ENCODE results near the gene SYNE2.
"Not testable (repeated sequence)": the region's sequence is repeated elsewhere in the genome, so short reads cannot be mapped to it uniquely, and the experiment has no call there.

Gene SYNE2

DNA sequence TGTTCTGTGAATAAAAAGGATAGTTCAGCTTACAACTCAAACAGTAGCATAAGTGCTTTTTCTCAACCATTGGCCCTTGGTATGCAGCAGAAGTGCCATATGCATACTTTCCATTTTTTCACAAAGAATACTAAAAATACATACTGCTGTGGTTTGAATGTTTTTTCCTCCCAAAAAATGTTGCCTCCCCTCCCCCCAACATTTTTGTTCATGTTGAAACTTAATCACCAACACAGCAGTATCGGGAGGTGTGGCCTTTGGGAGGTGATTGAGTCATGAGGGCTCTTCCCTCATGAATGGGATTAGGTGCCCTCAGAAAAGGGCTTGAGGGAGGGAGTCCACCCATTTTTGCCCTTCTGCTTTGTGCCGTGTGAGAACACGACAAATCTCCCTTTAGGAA is 242.8 kb downstream of the SYNE2 start:
- DNase-seq = no peak
- intact Hi-C loops (cut with DNase I) = no loop called here

DNA sequence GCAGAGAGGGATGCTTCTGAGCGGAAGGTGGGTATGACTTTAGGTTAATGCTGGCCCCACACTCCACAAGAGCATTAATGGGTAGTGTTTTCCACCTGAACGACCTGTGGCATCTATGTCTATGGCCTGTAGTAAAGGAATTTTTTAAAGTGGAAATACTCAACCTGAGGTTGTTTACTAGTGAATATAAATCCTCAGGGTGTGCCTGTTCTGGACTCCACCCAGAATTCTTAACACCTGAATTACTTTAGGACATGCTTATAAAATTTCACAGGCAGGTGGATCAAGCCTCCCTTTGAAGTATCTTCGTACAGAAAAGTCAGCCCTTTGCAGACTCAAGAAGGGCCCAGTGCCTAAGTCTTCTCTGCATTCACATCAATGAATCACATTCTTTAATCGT is 245.3 kb downstream of the SYNE2 start:
- intact Hi-C loops (cut with DNase I) = no loop called here
- no peak for DNase-seq

DNA sequence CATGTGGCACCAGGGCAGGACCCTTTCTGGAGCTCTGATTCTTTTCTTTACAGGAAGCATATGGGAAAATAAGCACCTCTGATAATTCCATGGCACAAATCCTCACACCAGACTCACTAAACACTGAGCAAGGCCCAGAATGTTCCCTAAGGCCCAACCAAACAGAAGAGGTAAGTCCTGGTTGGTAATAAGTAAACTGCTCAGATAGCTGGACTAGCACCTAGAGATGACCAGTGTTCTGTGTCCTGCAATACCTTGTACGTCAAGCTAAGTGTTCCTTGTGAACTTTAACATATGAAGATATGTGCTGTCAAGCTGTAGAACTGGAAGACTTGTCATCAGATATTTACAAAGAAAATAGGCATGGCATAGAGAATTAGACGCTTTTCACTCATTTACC is 254.6 kb downstream of the SYNE2 start:
- intact Hi-C loops (cut with DNase I) = no loop called here
- no peak for DNase-seq

- no peak for DNase-seq
- intact Hi-C loops (cut with DNase I) = no loop called here
Measured at GRCh38 chr14:64109819-64110554, 257.2 kb downstream of the SYNE2 start.

- no peak for DNase-seq
- intact Hi-C loops (cut with DNase I) = no loop called here
Measured at GRCh38 chr14:64110802-64111201, 258.0 kb downstream of the SYNE2 start.

DNA sequence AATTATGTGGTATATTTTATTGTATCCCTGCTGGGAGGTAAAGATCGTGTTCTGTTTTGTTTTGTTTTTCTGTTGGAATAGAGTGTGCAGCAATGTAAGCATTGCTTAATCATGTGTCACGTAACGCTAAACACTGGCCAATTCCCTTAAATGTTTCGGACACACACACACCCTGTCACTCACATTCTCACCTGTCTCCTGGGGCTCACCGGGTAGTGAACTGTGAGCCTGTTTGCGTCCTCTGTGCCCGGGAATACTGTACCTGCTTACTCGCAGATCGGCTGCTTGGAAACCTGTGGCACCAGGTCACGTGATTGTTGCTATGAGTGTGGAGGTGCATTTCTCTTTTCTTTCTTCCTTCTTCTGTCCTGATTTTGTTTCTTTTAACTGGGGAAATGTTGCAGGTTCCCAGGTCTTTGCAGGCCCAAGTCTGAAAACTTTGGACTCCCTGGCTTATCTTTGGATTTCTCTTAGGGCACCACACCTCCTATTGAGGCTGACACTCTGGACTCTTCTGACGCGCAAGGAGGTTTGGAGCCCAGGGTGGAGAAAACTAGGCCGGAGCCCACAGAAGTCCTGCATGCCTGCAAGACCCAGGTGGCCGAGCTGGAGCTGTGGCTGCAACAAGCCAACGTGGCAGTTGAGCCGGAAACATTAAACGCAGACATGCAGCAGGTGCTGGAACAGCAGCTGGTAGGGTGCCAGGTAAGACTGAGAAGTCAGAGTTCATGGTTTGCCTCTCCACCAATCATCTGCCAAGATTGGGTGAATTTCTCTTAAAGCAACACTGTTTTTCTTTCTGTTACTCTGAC is 260.3 kb downstream of the SYNE2 start:
- intact Hi-C loops (cut with DNase I) = no loop called here
- DNase-seq = no peak

- intact Hi-C loops (cut with DNase I) = no loop called here
Measured at GRCh38 chr14:64114166-64114565, 261.4 kb downstream of the SYNE2 start.

GRCh38 chr14:64114796-64115195 is 262.0 kb downstream of the SYNE2 start:
- no peak for DNase-seq
- intact Hi-C loops (cut with DNase I) = no loop called here

More at GRCh38 chr14:64114166-64114565, 261.4 kb downstream of the SYNE2 start:
- DNase-seq = no peak

- no peak for DNase-seq
- intact Hi-C loops (cut with DNase I) = no loop called here
Measured at GRCh38 chr14:64115401-64115800, 262.6 kb downstream of the SYNE2 start.

- DNase-seq = no peak
Measured at GRCh38 chr14:64117671-64118402, 265.0 kb downstream of the SYNE2 start.

DNA sequence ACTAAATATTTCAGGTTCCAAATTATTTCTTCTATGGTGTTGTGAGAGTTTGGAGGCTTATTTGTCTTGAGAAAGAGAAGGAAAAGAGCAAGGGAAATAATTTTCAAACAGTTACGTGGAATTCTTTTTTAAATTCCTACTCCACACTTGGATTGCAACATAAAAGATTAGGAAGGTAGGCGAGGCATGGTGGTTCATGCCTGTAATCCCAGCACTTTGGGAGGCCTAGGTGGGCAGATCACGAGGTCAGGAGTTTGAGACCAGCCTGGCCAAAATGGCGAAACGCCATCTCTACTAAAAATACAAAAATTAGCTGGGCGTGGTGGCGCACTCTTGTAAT is 265.6 kb downstream of the SYNE2 start:
- DNase-seq; intact Hi-C loops (cut with DNase I): not testable (repeated sequence)

More at GRCh38 chr14:64117671-64118402, 265.0 kb downstream of the SYNE2 start:
- intact Hi-C loops (cut with DNase I) = no loop called here

DNA sequence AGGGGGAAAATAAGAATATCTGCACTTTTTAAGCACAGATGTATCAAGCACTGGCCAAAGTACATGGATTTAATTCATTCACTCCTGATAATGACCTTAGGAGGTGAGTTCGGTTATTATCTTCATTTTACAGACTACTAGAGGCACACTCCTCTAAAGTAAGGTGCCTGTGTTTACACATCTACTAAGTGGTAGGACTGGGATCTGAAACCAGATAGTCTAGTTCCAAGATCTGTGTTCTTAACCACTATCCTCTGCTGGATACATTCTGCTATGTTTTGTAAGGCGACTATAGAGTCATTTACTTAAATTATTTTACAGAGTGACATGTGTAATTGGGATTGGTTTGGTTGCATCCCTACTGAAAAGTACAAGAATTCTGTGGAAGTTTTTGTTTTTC is 266.1 kb downstream of the SYNE2 start:
- DNase-seq = no peak
- intact Hi-C loops (cut with DNase I) = no loop called here

DNA sequence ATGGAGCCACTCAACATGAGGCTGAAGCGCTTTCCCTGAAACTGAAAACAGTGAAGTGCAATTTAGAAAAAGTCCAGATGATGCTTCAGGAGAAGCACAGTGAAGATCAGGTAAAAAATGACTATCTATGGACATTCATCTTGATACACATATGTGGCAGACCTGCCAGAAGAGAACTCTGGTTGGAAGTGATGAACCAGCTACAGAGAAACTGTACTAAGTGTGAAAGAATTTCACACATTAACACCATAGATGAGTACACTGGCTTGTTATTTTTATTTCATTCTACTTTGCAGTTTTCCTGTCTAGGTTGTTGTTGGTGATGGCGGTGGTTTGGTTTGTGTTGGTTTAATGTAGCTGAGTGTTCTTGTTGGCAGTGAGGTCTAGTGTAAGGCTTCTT is 266.7 kb downstream of the SYNE2 start:
- DNase-seq = no peak
- intact Hi-C loops (cut with DNase I) = no loop called here

- DNase-seq = no peak
- intact Hi-C loops (cut with DNase I) = no loop called here
Measured at GRCh38 chr14:64119980-64120379, 267.2 kb downstream of the SYNE2 start.

DNA sequence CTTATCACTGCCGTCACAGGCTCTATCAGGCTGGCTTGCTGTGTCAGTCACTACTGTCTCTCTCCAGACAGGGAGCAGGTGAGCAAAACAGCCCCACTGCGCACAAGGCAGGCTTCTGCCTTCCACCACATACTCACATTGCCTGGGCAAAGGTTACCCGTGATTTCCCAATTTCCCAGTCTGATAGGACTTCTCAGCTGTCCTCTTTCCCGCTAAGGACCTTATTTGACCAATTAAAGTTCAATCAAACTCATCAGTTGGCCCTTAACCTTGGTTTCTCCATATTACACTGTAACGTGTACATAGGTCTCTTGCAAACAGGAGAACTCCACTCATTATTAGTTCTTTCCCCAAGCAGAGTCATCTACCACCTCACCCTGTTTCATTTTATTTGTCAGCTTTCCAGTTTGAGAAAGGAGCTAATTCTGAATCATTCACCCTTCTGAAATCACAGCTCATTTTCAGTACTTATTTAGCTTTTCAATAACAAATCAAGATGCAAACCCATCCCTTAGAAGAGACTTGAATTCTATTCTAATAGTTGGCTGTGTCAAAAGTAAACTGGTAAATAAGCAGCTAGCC is 270.5 kb downstream of the SYNE2 start:
- DNase-seq = no peak
- intact Hi-C loops (cut with DNase I) = no loop called here

- no peak for DNase-seq
- intact Hi-C loops (cut with DNase I) = no loop called here
Measured at GRCh38 chr14:64125270-64125669, 272.5 kb downstream of the SYNE2 start.

- no peak for DNase-seq
- intact Hi-C loops (cut with DNase I) = no loop called here
Measured at GRCh38 chr14:64126548-64126947, 273.7 kb downstream of the SYNE2 start.

GRCh38 chr14:64137657-64138290 is 285.0 kb downstream of the SYNE2 start:
- peak in 11 of 42 donors; percentile 4 to 49 (median 18) for DNase-seq
- intact Hi-C loops (cut with DNase I) = no loop called here

DNA sequence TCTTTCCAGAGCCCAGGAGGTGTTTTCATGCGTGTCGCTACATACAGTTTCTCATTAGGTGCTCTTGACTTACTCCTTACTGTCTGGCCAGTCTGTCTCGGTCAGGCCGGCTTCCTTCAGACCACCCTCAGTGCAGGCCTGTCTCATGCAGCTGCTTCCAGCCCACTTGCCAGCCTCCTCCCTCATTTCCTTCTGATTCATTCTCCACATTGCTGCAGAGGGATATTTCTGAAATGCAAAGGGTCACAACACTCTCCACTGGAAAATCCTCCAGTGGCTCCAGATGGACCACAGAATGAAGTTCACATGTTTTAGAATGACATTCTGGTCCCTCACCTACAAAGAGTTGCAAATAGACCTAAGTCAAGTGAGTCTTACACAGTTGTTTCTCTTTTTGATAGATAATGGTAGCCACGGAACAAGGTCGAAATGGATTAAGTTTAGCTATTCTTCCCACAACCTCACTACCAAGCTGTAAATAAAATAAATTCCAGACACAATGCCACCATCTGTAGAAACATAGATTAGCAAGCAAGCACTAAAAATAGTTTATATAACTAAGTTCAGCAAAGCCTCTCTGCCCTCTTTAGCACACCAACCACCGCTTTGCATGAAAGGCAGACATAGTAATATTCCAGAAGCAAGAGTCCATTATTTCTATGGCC is 294.5 kb downstream of the SYNE2 start:
- DNase-seq = no peak
- intact Hi-C loops (cut with DNase I) = no loop called here
